ENCODE data around the gene FAM227B. TPM values are rescaled to one million over a fixed set of nuclear protein-coding genes. Genes with fewer than 3 reads are reported as not detected.

FAM227B gene
- total RNA-seq, 1 donor from 2014 or later, result 5.8 TPM

- DNase-seq (ENCODE audit: low read depth), result no peak
- no peak for TF ChIP-seq CTCF (IDR thresholded peaks at IDR 0.05; ENCODE audit: insufficient read depth, low read length, poor library complexity, severe bottlenecking)
- Histone ChIP-seq H3K27me3 (ENCODE audit: control insufficient read depth, insufficient read depth, low read length) (no peaks in the 10 kb centered on the region), H3K4me3 (ENCODE audit: low read depth, low read length) (no peak overlapping the region), H3K36me3 (ENCODE audit: control insufficient read depth, insufficient read depth, low read length) (no peaks in the 10 kb centered on the region)
These were observed 323.0 kb downstream of the FAM227B start for GRCh38 chr15:49297584-49297983.

- no peak for TF ChIP-seq CTCF (IDR thresholded peaks at IDR 0.05; ENCODE audit: insufficient read depth, low read length, poor library complexity, severe bottlenecking)
- Histone ChIP-seq H3K36me3 (ENCODE audit: control insufficient read depth, insufficient read depth, low read length) (no peaks in the 10 kb centered on the region), H3K27me3 (ENCODE audit: control insufficient read depth, insufficient read depth, low read length) (no peaks in the 10 kb centered on the region), H3K4me3 (ENCODE audit: low read depth, low read length) (no peak overlapping the region)
- no peak for DNase-seq (ENCODE audit: low read depth)
These were observed 324.4 kb downstream of the FAM227B start for GRCh38 chr15:49296258-49296657.

GRCh38 chr15:49293941-49294340, 326.7 kb downstream of the FAM227B start:
- no peak for TF ChIP-seq CTCF (IDR thresholded peaks at IDR 0.05; ENCODE audit: insufficient read depth, low read length, poor library complexity, severe bottlenecking)

GRCh38 chr15:49290191-49290590, 330.4 kb downstream of the FAM227B start:
- no peaks in the 10 kb centered on the region for H3K36me3 ChIP-seq (ENCODE audit: control insufficient read depth, insufficient read depth, low read length)
- no peak for TF ChIP-seq CTCF (IDR thresholded peaks at IDR 0.05; ENCODE audit: insufficient read depth, low read length, poor library complexity, severe bottlenecking)
- H3K27me3 ChIP-seq (ENCODE audit: control insufficient read depth, insufficient read depth, low read length), result no peaks in the 10 kb centered on the region
- no peak for DNase-seq (ENCODE audit: low read depth)
- no peak overlapping the region for H3K4me3 ChIP-seq (ENCODE audit: low read depth, low read length)

More at GRCh38 chr15:49293941-49294340, 326.7 kb downstream of the FAM227B start:
- DNase-seq (ENCODE audit: low read depth), result no peak
- Histone ChIP-seq H3K36me3 (ENCODE audit: control insufficient read depth, insufficient read depth, low read length) (no peaks in the 10 kb centered on the region), H3K27me3 (ENCODE audit: control insufficient read depth, insufficient read depth, low read length) (no peaks in the 10 kb centered on the region), H3K4me3 (ENCODE audit: low read depth, low read length) (no peak overlapping the region)

GRCh38 chr15:49288391-49288790, 332.2 kb downstream of the FAM227B start:
- no peak for TF ChIP-seq CTCF (IDR thresholded peaks at IDR 0.05; ENCODE audit: insufficient read depth, low read length, poor library complexity, severe bottlenecking)
- Histone ChIP-seq H3K27me3 (ENCODE audit: control insufficient read depth, insufficient read depth, low read length) (no peaks in the 10 kb centered on the region), H3K4me3 (ENCODE audit: low read depth, low read length) (no peak overlapping the region), H3K36me3 (ENCODE audit: control insufficient read depth, insufficient read depth, low read length) (no peaks in the 10 kb centered on the region)
- DNase-seq (ENCODE audit: low read depth), result no peak

- TF ChIP-seq CTCF (IDR thresholded peaks at IDR 0.05; ENCODE audit: insufficient read depth, low read length, poor library complexity, severe bottlenecking), result no peak
- no peak overlapping the region for H3K4me3 ChIP-seq (ENCODE audit: low read depth, low read length)
- no peaks in the 10 kb centered on the region for H3K36me3 ChIP-seq (ENCODE audit: control insufficient read depth, insufficient read depth, low read length)
- DNase-seq (ENCODE audit: low read depth), result no peak
- no peaks in the 10 kb centered on the region for H3K27me3 ChIP-seq (ENCODE audit: control insufficient read depth, insufficient read depth, low read length)
These were observed 333.1 kb downstream of the FAM227B start for GRCh38 chr15:49287481-49287880.
